A673 (cell line): Measurements from ENCODE around the gene MSH3.

Source experiments
- CTCF ChIP-seq: fragments of 300-800, 200-600 bp; sonication (generic); conservative IDR thresholded peaks from 2 replicates; pipeline ENCODE4 v1.5.1; 2017; ENCODE audit warnings: low read depth, mild to moderate bottlenecking, antibody characterized with exemption, low read length, moderate library complexity, mixed read lengths
- EZH2 ChIP-seq: fragments of 200-600 bp; sonication (generic); IDR thresholded peaks from 2 replicates; pipeline ENCODE4 v1.6.1; 2017; ENCODE audit warnings: borderline replicate concordance, low read depth, mild to moderate bottlenecking, mixed read lengths, antibody characterized with exemption, low read length; ENCODE audit not compliant: poor library complexity, severe bottlenecking

GRCh38 chr5:80655231-80655774 lies 851 bp downstream of the MSH3 start:
- TF ChIP-seq CTCF (no peak), EZH2 (no peak)
